Pancreas (tissue), 10 donors: ENCODE data around the gene ADAT3. TPM values are rescaled to one million over a fixed set of nuclear protein-coding genes. Genes with fewer than 3 reads are reported as not detected.
A peak's percentile ranks its signal among the peaks of the same experiment; 100 is the strongest.

ENCODE experiments used
- ATAC-seq, 4 donors: fragments of 200-7000 bp; cut with Tn5 transposase; one replicate each; pipeline versions ENCODE4 v1.8.0 to v1.9.1; 2020; ENCODE audit warnings: mild to moderate bottlenecking in 4 of 4, moderate library complexity in 4 of 4
- DNase-seq, 6 donors: peaks; one replicate each; pipeline ENCODE4 v3.0.0-alpha.2; 2020
- FAIRE-seq: peaks from 2 replicates; lab custom pipeline; 2012; peaks lifted over from hg19 to GRCh38; lab: Jason Lieb, UNC
- H3K27ac ChIP-seq, 4 donors: fragments of 200-600 bp; sonication (generic); 1 replicate in 3 of 4; 2 replicates in 1 of 4; pipeline versions ENCODE4 v1.5.0 to v1.8.0; 2020
- H3K27me3 ChIP-seq, 4 donors: fragments of 200-600 bp; one replicate each; pipeline ENCODE4 v1.8.0; 2021
- H3K36me3 ChIP-seq, 3 donors: fragments of 200-600 bp; sonication (generic) in 1 of 3; one replicate each; pipeline versions ENCODE4 v1.5.0 to v1.8.0; 2020 to 2021
- H3K4me1 ChIP-seq, 3 donors: fragments of 200-600 bp; one replicate each; pipeline ENCODE4 v1.8.0; 2021
- H3K4me3 ChIP-seq, 4 donors: fragments of 200-600 bp; sonication (generic) in 2 of 4; one replicate each; pipeline versions ENCODE4 v1.5.0 to v1.8.0; 2020 to 2021
- H3K9me3 ChIP-seq, 4 donors: fragments of 200-600 bp; one replicate each; pipeline ENCODE4 v1.8.0; 2021
- WGBS, 2 donors: extraction: QIAGEN DNeasy Blood & Tissue Kit; methylation state at CpG; one replicate each; pipeline ENCODE4 v1.1.7; 2013; 5-methylcytosine and 5-hydroxymethylcytosine counted together
- intact Hi-C, 3 donors: fragments of 100-400 bp; cut with DNase I; formaldehyde crosslinking; loops; one replicate each; pipeline versions ENCODE4 v1.11.1 to v1.14.2; 2022
- polyA plus RNA-seq, 2 donors: library from polyadenylated mRNA; stranded (reverse); fragments of 200-250 nt; gene quantifications; one replicate each; pipeline ENCODE4 v1.2.3, GENCODE V29; 2013
- total RNA-seq, 6 donors: library from RNA; stranded (reverse); fragmentation: NEBNext Ultra II Directional in 4 of 6; extraction: Animal tissue kit (Norgen Biotek cat#: 25700) in 4 of 6; gene quantifications; one replicate each; pipeline versions ENCODE4 v1.2.1 to v1.2.4, GENCODE V29; 2021 to 2023
- TF ChIP-seq, protein P1 (sequence below), 4 donors: fragments of 200-600 bp; sonication (generic) in 3 of 4; IDR thresholded peaks; one replicate each; pipeline versions ENCODE4 v1.5.0 to v1.8.0; 2021; ENCODE audit warnings: antibody characterized with exemption in 4 of 4
- donor health status: healthy with polysubstance abuse.
- donor health status: DM: no; HTN: no; CAD: no; lungs with moderate emphysema.
- donor health status: DM: no; HTN: no; CAD: no.
- donor health status: control.
- donor health status: control.
- donor health status: Bipolar disorder and iron deficiency.
- donor health status: DM: yes; HTN: yes; CAD: no.
- donor health status: DM: no; HTN: no; CAD: no.
- donor health status: DM: no; HTN: no; CAD: no.
- donor health status: DM: yes; HTN: yes; CAD: no.

Gene ADAT3
- total and polyA plus RNA-seq, 8 donors, result 2.0 to 10.1 (median 5.0) TPM

DNA sequence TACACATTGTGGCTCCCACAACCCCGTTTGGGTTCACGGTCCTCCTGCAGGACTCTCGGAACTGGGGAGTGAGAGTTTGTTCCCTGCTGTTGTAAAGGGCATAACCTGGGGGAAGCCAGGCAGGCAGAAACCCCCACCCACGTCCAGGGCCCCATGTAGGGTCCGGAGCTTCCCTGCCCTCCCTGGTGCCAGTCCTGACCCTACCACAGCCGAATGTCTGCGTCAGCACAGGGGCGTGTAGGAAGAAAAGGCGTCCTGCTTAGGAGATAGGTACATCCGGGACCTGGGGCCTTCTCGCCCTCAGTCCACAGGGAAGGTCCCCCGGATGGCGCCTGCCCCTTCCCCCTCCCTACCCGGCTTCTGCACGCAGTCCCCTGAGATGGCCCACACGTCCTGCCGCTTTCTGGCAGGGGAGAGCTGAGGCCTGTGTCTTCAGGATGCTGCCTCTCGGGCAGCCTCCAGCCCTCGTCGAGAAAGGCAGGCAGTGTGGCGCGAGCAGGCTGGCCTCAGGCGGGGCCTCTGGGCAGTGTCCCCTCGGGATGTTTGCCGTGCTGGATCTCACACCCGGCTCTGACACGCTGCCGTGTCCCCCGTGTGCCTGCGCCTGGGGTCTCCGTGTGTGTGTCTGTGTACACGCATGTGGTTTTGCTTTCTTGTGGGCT is 54.9 kb downstream of the ADAT3 start:
- peak in 1 of 6 donors; percentile 50 for DNase-seq
- TF ChIP-seq, protein P1, sequence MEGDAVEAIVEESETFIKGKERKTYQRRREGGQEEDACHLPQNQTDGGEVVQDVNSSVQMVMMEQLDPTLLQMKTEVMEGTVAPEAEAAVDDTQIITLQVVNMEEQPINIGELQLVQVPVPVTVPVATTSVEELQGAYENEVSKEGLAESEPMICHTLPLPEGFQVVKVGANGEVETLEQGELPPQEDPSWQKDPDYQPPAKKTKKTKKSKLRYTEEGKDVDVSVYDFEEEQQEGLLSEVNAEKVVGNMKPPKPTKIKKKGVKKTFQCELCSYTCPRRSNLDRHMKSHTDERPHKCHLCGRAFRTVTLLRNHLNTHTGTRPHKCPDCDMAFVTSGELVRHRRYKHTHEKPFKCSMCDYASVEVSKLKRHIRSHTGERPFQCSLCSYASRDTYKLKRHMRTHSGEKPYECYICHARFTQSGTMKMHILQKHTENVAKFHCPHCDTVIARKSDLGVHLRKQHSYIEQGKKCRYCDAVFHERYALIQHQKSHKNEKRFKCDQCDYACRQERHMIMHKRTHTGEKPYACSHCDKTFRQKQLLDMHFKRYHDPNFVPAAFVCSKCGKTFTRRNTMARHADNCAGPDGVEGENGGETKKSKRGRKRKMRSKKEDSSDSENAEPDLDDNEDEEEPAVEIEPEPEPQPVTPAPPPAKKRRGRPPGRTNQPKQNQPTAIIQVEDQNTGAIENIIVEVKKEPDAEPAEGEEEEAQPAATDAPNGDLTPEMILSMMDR (IDR thresholded peaks at IDR 0.05), result no peak
- H3K27me3 ChIP-seq, result no peaks in the 10 kb centered on the region
- no peak overlapping the region for H3K4me3 ChIP-seq
- no peak overlapping the region for H3K27ac ChIP-seq
- intact Hi-C loops, result no loop called here
- H3K4me1 ChIP-seq, result no peaks in the 10 kb centered on the region
- no peaks in the 10 kb centered on the region for H3K9me3 ChIP-seq
- WGBS, 2 donors, result 94% methylated on average over 32 of the region's 32 CpGs
- no peak for ATAC-seq
- FAIRE-seq, result no peak
- no peaks in the 10 kb centered on the region for H3K36me3 ChIP-seq

DNA sequence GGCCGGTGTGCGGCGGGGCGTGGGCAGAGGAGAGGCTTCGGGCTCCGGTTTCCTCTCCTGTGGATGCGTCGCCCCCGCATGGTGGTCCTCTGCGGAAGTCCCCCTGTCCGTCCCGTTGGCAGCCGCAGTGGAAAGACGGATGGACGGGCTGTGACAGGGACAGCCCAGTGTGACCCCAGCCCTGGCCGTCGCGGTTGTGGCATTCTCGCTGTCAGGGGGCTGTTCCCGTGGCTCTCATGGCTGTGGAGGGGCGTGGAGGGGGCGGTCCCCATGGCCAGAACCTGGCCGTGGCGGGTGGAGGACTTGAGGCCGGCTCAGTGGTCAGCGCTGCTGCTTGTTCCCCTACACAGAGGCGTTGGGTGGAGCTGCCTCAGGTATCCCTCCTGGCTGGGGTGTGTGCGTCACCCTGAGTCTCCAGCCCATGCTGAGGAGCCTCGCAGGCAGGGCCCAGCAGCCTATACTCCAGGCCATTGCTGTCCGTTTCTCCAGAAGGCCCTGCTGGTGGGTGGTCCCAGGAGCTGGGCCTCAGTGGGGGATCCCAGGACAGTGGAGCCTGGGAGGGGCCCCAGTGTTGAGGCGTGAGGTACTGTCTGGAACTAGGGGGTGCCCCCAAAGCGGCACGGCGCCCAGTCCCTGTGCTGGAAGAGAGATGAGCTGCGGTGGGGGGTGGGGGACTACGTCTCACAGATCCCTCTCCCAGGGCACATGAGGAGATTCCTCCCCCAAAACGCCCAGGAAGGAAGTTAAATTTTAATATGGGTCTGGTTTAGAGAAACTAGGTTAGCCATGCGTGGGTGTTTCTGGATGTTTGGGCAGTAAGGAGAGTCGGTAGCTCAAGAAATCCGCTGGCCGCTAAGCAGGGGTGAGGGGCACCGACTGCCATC is 56.0 kb downstream of the ADAT3 start:
- 89 to 90% methylated on average over 42 of the region's 42 CpGs for WGBS, 2 donors
- ATAC-seq (peak in 1 of 4 donors; percentile 15), DNase-seq (peak in 1 of 6 donors; percentile 52), FAIRE-seq (no peak)
- no peak overlapping the region for H3K27ac ChIP-seq
- no peaks in the 10 kb centered on the region for H3K4me1 ChIP-seq
- no peaks in the 10 kb centered on the region for H3K9me3 ChIP-seq
- intact Hi-C loops, result no loop called here
- H3K27me3 ChIP-seq, result no peaks in the 10 kb centered on the region
- TF ChIP-seq, protein P1 (IDR thresholded peaks at IDR 0.05), result no peak
- no peaks in the 10 kb centered on the region for H3K36me3 ChIP-seq
- no peak overlapping the region for H3K4me3 ChIP-seq

DNA sequence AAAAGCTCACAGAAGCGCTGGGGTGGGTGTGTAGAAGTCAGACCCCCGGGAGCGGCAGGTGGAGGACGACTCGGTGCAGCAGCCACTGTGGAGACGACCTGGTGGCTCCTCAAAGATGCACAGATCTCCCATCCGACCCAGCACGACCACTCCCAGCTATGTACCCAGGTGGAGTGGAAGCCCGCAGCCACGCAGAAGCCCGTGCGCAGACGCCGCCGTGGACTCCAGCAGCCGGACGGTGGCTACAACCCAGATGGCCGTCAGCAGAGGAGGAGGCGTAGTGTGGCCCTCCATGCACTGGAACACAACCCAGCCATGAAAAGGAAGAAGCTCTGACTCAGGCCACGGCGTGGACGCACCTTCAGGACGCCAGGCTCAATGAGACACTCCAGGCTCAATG is 57.5 kb downstream of the ADAT3 start:
- 95 to 96% methylated on average over 21 to 23 of the region's 23 CpGs for WGBS, 2 donors
- no peak for FAIRE-seq
- no peaks in the 10 kb centered on the region for H3K4me1 ChIP-seq

More for the DNA sequence above, 57.5 kb downstream of the ADAT3 start:
- Histone ChIP-seq H3K4me3 (no peak overlapping the region), H3K36me3 (no peaks in the 10 kb centered on the region), H3K9me3 (no peaks in the 10 kb centered on the region), H3K27me3 (no peaks in the 10 kb centered on the region), H3K27ac (no peak overlapping the region)
- intact Hi-C loops, result no loop called here
- TF ChIP-seq, protein P1 (IDR thresholded peaks at IDR 0.05), result no peak
- ATAC-seq, result no peak
- no peak for DNase-seq

Other genes with a start within 250 kb of the ADAT3 start
- under 1 TPM in 1 of 6 donors, not detected in 5; 0.13 TPM for gene ONECUT3, start 151.9 kb upstream of the ADAT3 start, total RNA-seq
- gene ONECUT3, start 151.9 kb upstream of the ADAT3 start, polyA plus RNA-seq, result not detected
- gene ATP8B3, start 93.1 kb upstream of the ADAT3 start, total RNA-seq, result 1 to 10 TPM in 1 of 6 donors, under 1 TPM in 5; 0.32 to 1.1 (median 0.52) TPM
- gene ATP8B3, start 93.1 kb upstream of the ADAT3 start, polyA plus RNA-seq, result under 1 TPM; 0.56 to 0.95 TPM
- 10 to 100 TPM; 10.5 to 16.6 (median 15.1) TPM for gene REXO1, start 56.9 kb upstream of the ADAT3 start, total RNA-seq
- gene REXO1, start 56.9 kb upstream of the ADAT3 start, polyA plus RNA-seq, result 10 to 100 TPM; 29.5 to 42.2 TPM
- gene KLF16, start 41.8 kb upstream of the ADAT3 start, total RNA-seq, result 10 to 100 TPM in 1 of 6 donors, 1 to 10 TPM in 5; 4.3 to 10.4 (median 7.9) TPM
- gene KLF16, start 41.8 kb upstream of the ADAT3 start, polyA plus RNA-seq, result 1 to 10 TPM; 5.1 to 8.2 TPM
- 10 to 100 TPM; 21.1 to 30.8 (median 24.4) TPM for gene ABHD17A, start 19.9 kb upstream of the ADAT3 start, total RNA-seq
- gene ABHD17A, start 19.9 kb upstream of the ADAT3 start, polyA plus RNA-seq, result 10 to 100 TPM; 62.4 to 71.0 TPM
- 10 to 100 TPM; 23.0 to 52.2 (median 30.7) TPM for gene SCAMP4, start within 50 bp of the ADAT3 start, total RNA-seq
- gene SCAMP4, start within 50 bp of the ADAT3 start, polyA plus RNA-seq, result 10 to 100 TPM; 40.8 to 49.3 TPM
- 10 to 100 TPM; 20.7 to 33.0 (median 26.0) TPM for gene CSNK1G2, start 35.8 kb downstream of the ADAT3 start, total RNA-seq
- 10 to 100 TPM; 68.0 to 69.4 TPM for gene CSNK1G2, start 35.8 kb downstream of the ADAT3 start, polyA plus RNA-seq
- 10 to 100 TPM; 33.9 to 46.4 (median 36.6) TPM for gene BTBD2, start 110.3 kb downstream of the ADAT3 start, total RNA-seq
- gene BTBD2, start 110.3 kb downstream of the ADAT3 start, polyA plus RNA-seq, result 10 to 100 TPM; 35.6 to 44.4 TPM
- 100 to 1,000 TPM; 178 to 446 (median 252) TPM for gene MKNK2, start 145.8 kb downstream of the ADAT3 start, total RNA-seq
- gene MKNK2, start 145.8 kb downstream of the ADAT3 start, polyA plus RNA-seq, result 100 to 1,000 TPM; 102 to 143 TPM
- gene MOB3A, start 190.9 kb downstream of the ADAT3 start, total RNA-seq, result 10 to 100 TPM; 14.5 to 26.0 (median 17.4) TPM
- 10 to 100 TPM in 1 of 2 donors, 1 to 10 TPM in 1; 9.2 to 11.1 TPM for gene MOB3A, start 190.9 kb downstream of the ADAT3 start, polyA plus RNA-seq
- 10 to 100 TPM in 1 of 6 donors, 1 to 10 TPM in 5; 5.2 to 10.5 (median 7.0) TPM for gene IZUMO4, start 191.5 kb downstream of the ADAT3 start, total RNA-seq
- gene IZUMO4, start 191.5 kb downstream of the ADAT3 start, polyA plus RNA-seq, result 10 to 100 TPM; 32.8 to 42.2 TPM
- 100 to 1,000 TPM in 1 of 6 donors, 10 to 100 TPM in 5; 75.2 to 105 (median 83.9) TPM for gene AP3D1, start 246.2 kb downstream of the ADAT3 start, total RNA-seq
- 100 to 1,000 TPM in 1 of 2 donors, 10 to 100 TPM in 1; 88.3 to 102 TPM for gene AP3D1, start 246.2 kb downstream of the ADAT3 start, polyA plus RNA-seq